HG02759 (cell line): ENCODE data around the gene C2CD2.

Experiments
- ATAC-seq: cut with Tn5 transposase; IDR thresholded peaks from one replicate; pipeline ENCODE4 v1.9.1; 2021; ENCODE audit warnings: mild to moderate bottlenecking, moderate library complexity; ENCODE audit not compliant: unreplicated experiment

C2CD2 gene

DNA sequence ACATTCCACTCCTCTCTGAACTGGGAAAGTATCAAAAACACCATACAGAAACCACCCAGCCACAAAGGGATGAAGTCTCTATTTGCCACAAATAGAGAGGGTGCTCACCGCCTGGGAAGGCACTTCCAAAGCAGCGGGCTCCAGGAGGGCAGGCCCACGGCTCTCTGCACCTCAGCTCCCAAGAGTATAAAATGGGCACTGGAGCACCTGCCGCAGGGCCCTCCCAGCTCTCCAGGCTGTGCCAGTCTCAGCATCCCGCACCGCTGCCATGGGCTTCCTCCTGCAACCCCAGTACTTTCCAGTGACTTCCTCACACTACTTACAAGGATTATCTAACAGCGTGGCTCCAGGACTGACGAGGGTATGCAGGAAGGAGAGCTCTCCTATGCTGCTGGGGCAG is 14.4 kb downstream of the C2CD2 start:
- ATAC-seq: no peak

GRCh38 chr21:41933313-41934079 is 20.3 kb downstream of the C2CD2 start:
- no peak for ATAC-seq

DNA sequence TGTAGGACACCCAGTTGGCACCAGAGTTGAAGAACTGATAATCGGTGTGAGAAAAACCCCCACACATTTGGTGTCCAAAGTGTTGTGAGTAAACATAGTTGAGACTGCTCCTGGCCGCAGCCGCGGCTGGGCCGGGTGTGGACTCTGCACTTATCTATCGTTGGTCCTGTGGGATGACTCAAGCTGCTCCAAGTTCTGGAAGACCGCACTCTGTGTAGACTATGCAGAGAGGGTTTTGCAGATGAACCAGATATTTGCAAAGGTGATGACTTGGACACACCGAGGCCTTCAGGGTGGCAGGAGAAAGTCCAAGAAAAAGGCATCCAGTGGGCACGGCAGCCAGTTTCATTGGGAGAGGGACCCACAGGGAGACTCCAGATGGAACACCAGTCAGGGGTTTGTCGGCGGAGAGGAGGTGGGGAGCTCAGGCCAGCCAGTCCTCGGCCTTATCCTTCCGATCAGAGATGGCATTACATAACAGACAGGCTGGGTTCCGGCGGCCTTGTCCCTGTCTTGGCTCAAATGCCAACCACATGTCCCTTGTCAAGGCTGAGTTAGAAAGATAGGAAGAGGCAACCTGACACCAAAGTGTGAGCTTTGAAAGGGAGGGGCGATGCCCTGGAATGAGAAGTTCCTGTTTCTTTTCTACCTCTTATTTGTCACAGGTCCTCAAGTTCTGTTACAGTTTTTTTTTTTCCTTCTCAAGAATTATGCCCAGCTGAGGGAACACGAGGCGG is 21.1 kb downstream of the C2CD2 start:
- ATAC-seq: no peak

DNA sequence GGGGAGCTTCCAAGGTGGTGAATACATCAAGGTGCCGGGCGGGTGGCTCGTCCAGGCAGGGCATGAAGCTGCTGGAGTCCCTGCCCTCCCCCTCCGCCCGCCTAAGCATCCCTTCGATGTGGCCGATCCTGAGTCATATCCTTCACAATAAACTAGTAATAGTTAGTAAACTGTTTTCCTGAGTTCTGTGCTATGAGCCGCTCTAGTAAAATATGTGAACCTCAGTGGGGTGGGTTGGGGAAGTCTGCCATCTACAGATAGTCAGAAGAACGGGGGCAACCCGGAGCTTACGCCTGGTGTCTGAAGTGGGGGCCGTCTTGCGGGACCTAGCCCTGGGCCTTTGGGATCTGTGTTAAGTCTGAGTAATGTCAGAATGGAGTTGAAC is 21.6 kb downstream of the C2CD2 start:
- no peak for ATAC-seq

DNA sequence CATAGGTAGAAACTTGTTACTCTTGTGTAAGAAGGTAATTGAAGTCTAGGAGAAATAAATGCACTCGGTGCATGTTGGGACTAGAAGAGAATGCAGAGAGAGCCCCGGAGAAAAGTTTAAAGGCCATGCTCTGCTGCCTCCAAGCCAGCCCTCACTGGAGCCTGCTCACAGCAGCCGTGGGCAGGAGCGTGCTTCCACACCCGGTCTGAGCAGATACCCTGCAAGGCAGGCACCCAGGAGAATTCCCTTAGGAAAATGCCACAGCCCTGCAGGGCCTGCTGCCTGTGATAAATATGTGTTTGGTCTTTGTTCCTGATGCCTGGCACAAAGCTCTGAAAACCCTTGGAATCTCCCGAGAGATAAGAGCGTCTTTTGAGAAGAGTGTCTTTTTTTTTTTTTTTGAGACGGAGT is 22.8 kb downstream of the C2CD2 start:
- no peak for ATAC-seq

DNA sequence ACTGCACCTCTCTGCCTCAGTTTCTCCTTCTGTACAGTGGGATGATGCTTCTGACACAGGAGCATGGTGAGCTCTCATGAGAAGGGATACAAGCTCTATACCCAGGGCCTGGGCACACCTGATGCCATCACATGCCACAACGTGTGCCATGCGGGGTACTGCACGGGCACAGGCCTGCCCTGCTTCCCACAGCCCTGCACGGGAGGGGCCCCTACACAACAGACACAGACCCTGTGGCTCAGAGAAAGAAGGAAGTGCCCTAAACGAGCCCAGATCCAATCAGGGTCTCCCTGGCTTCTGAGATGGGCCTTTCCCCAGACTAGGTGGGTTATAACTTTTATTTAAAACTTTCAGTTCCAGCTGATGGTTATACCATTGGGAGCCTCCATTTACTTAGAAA is 24.6 kb downstream of the C2CD2 start:
- ATAC-seq: no peak

DNA sequence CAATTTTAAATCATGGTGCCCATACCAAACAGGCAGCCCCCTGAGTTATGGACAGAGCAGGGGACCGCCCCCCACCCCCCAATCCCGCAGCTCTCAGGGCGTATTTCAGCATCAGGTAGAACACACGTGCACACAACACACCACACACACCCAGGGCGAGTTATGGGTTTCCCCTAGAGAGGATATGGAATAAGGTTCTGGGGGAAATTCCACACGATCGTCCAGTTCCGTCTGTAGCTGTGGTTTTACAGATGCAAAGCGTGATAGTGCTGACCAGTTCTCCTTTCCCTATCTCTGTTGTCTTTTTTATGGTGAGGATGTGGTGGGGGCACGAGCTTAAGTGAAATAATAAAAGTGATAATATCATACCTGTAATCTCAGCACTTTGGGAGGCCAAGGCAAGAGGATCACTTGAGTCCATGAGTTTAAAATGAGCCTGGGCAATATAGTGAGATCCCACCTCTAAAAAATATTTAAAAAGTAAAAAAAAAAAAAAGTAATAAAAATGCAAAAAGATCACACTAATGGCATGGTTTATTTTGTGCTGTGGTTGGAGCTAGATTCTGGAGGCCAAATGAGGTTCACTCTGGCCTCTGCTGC is 25.1 kb downstream of the C2CD2 start:
- peak; percentile 45 for ATAC-seq

DNA sequence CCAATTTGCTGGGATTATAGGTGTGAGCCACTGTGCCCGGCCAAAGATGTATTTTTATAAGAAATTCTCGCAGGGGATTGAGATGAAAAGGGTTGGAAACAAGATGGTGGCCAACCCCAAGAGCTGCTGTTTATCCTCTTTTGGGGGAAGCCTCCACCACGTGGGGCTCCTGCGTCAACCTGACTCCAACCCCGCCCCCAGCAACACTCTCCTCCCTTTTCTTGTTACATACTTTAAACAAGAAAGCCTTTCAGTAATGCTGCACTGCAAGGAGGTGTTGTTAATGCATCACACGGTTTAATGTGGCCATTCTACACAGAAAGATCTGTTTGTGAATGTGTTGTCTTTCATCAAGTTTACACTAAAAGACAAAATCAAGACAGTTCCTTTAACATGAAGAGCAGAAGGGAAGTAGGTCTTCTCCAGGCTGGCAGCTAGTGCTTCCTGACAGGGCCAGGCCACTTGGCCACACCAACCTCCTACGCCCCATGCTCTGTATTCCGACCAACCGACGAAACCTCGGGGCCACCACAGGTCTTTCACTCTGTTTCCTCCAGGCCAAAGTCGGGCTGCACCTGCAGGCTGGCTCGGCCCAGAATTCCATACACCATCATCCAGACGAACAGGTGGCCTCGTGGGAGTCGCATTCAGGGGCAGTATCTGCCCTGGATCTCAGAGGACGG is 25.9 kb downstream of the C2CD2 start:
- ATAC-seq: no peak

DNA sequence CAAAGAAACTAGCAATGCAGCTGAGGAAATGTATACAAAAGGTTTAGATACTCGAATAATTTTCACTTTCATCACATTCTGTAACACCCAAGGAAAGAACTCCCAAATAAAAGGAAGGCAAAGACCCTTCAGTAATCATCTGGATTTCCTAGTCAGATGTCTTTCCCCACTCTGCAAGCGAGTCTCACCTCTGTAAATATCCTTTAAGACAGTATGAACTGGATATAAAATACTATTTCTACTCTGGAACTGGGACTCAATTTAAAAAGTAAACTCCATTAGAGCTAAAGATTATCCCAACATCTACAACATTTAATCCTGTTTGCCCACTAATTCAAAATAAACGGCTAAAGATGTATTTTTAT is 27.0 kb downstream of the C2CD2 start:
- no peak for ATAC-seq

- ATAC-seq: peak; percentile 57
Observed at GRCh38 chr21:41926117-41926806, 27.6 kb downstream of the C2CD2 start.

DNA sequence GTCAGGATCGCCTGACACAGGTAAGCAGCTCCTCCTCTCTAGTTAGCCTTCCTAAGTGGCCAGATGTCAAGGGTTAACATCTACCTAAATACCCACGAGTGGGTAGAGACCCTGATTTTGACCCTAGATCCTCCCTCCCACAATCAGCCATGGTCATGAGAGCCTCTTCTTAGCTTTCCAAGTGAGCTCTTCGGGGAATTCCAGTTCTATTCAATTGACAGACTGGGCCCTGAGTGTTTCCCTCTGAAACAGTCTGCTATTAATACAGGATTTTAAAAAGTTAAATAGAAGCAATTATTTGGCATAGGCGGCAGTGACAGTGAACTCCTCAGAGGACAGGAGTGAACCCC is 28.1 kb downstream of the C2CD2 start:
- ATAC-seq: no peak

DNA sequence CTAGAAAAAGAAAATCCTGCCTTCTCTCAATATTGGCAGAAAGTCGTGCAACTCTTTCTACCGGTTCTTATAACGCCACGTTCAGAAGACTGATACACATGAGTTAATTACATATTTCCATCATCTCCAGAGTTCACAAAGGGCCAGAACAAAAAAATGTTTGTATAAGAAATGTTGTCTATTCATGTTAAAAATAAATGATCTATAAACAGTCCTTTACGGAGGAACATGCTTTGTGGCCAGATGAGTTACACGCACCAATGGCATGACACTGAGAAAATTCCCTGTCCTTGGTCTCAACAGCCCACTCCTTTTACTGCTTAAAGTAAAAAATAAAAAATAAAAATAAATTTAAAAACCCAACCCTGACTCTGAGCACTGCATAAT is 29.5 kb downstream of the C2CD2 start:
- no peak for ATAC-seq

GRCh38 chr21:41923631-41924367 is 30.0 kb downstream of the C2CD2 start:
- no peak for ATAC-seq

- ATAC-seq: no peak
Observed at GRCh38 chr21:41923186-41923585, 30.6 kb downstream of the C2CD2 start.

GRCh38 chr21:41921021-41921420 is 32.8 kb downstream of the C2CD2 start:
- no peak for ATAC-seq

- ATAC-seq: no peak
Observed at GRCh38 chr21:41920476-41920875, 33.3 kb downstream of the C2CD2 start.

- ATAC-seq: no peak
Observed at GRCh38 chr21:41919666-41920398, 34.0 kb downstream of the C2CD2 start.

- no peak for ATAC-seq
Observed at GRCh38 chr21:41918561-41919358, 35.1 kb downstream of the C2CD2 start.

DNA sequence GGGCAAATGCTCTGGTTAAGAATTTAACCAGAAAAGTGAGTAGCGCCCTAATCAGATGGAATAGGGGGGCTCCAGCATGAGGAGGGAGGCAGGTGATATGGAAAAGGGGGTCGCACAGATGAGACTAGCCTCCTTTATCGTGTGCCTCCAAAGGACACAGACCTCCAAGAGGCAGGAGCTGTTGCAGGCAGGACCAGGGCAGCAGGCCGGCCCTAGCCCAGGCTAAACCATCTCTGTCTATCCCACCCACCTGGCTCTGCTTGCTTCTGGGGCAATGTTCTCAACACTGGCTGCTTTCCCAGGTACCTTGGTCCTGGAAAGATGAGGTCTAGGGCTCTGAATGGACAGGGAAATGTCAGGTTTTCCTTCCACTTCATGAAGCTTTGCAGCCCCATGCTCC is 36.3 kb downstream of the C2CD2 start:
- no peak for ATAC-seq
